IMR-90 (cell line): ENCODE results near the gene TMEM135. TPM values are rescaled to one million over a fixed set of nuclear protein-coding genes. Genes with fewer than 3 reads are reported as not detected.
A peak's percentile ranks its signal among the peaks of the same experiment; 100 is the strongest.

Experiments used
- ATAC-seq: fragments of 200-7000 bp; cut with Tn5 transposase; 2 replicates; pipeline ENCODE4 v1.9.1; 2020; ENCODE audit warnings: low read depth, mild to moderate bottlenecking, moderate library complexity
- BruUV-seq: library from RNA; stranded (reverse); fragments of 400-500 nt; replicated peaks from 2 replicates; lab custom pipeline; 2021; lab: Mats Ljungman, UMichigan
- CTCF ChIA-PET: fragments of 300-600 bp; formaldehyde crosslinking; extraction: SDS; loops from one replicate; lab custom pipeline; 2021; ENCODE audit warnings: antibody characterized with exemption; lab: Yijun Ruan, JAX
- POLR2A ChIA-PET: fragments of 300-600 bp; sonication (Branson Sonifier 250); formaldehyde crosslinking; loops from one replicate; lab custom pipeline; 2022; ENCODE audit warnings: antibody characterized with exemption; ENCODE audit not compliant: unreplicated experiment; lab: Charles Lee
- DNase-seq: peaks from one replicate; pipeline ENCODE4 v3.0.0; 2013
- H2AFZ ChIP-seq: replicated peaks from 2 replicates; pipeline ENCODE3; 2013; ENCODE audit warnings: low read length, mild to moderate bottlenecking; ENCODE audit not compliant: poor library complexity
- H2AK5ac ChIP-seq: 2 replicates; pipeline ENCODE4 v1.6.1; 2013; ENCODE audit warnings: low read depth, low read length, inconsistent platforms
- H2AK9ac ChIP-seq: replicated peaks from 2 replicates; pipeline ENCODE3; 2013; ENCODE audit warnings: mild to moderate bottlenecking, low read depth, low read length, moderate library complexity; ENCODE audit not compliant: poor library complexity
- H2BK120ac ChIP-seq: 2 replicates; pipeline ENCODE4 v1.6.1; 2013; ENCODE audit warnings: low read depth, low read length, inconsistent platforms
- H2BK15ac ChIP-seq: 3 replicates; pipeline ENCODE4 v1.6.1; 2013; ENCODE audit warnings: low read depth, low read length, inconsistent platforms
- H2BK20ac ChIP-seq: 2 replicates; pipeline ENCODE4 v1.6.1; 2013; ENCODE audit warnings: low read depth, mild to moderate bottlenecking, inconsistent platforms, low read length, moderate library complexity
- H2BK5ac ChIP-seq: 2 replicates; pipeline ENCODE4 v1.6.1; 2013; ENCODE audit warnings: mild to moderate bottlenecking, low read depth, low read length, inconsistent platforms; ENCODE audit not compliant: poor library complexity, severe bottlenecking
- H3K14ac ChIP-seq: replicated peaks from 2 replicates; pipeline ENCODE4 v1.6.1; 2013; ENCODE audit warnings: low read depth, low read length, inconsistent platforms
- H3K18ac ChIP-seq: 2 replicates; pipeline ENCODE4 v1.6.1; 2013; ENCODE audit warnings: low read depth, low read length, control low read depth
- H3K23ac ChIP-seq: 2 replicates; pipeline ENCODE4 v1.6.1; 2013; ENCODE audit warnings: low read depth, low read length, inconsistent platforms
- H3K27ac ChIP-seq: 2 replicates; pipeline ENCODE4 v1.5.1; 2013; ENCODE audit warnings: mild to moderate bottlenecking, control low read depth, low read length; ENCODE audit not compliant: insufficient read depth
- H3K27me3 ChIP-seq: 2 replicates; pipeline ENCODE4 v1.6.1; 2013; ENCODE audit warnings: low read length; ENCODE audit not compliant: control insufficient read depth, insufficient read depth
- H3K36me3 ChIP-seq: 2 replicates; pipeline ENCODE4 v1.6.1; 2013; ENCODE audit warnings: low read length, mixed read lengths; ENCODE audit not compliant: control insufficient read depth, insufficient read depth
- H3K4ac ChIP-seq: 2 replicates; pipeline ENCODE4 v1.6.1; 2013; ENCODE audit warnings: low read depth, low read length, inconsistent platforms
- H3K4me1 ChIP-seq: 2 replicates; pipeline ENCODE4 v1.6.1; 2013; ENCODE audit warnings: low read length, mixed read lengths; ENCODE audit not compliant: control insufficient read depth, insufficient read depth
- H3K4me2 ChIP-seq: 2 replicates; pipeline ENCODE4 v1.6.1; 2013; ENCODE audit warnings: low read depth, mild to moderate bottlenecking, control low read depth, low read length, moderate library complexity
- H3K4me3 ChIP-seq: 2 replicates; pipeline ENCODE4 v1.5.1; 2013; ENCODE audit warnings: low read depth, mild to moderate bottlenecking, control low read depth, low read length, moderate library complexity; ENCODE audit not compliant: insufficient read depth
- H3K56ac ChIP-seq: 2 replicates; pipeline ENCODE4 v1.6.1; 2013; ENCODE audit warnings: low read length, inconsistent platforms; ENCODE audit not compliant: insufficient read depth; ENCODE audit errors: extremely low read depth
- H3K79me1 ChIP-seq, 2 experiments: 2 replicates each; pipeline ENCODE4 v1.6.1; 2013; ENCODE audit warnings: low read length in 2 of 2, inconsistent platforms in 1 of 2, low read depth in 1 of 2
- H3K9ac ChIP-seq: 2 replicates; pipeline ENCODE4 v1.6.1; 2013; ENCODE audit warnings: low read depth, low read length, control low read depth
- H3K9me1 ChIP-seq: 2 replicates; pipeline ENCODE4 v1.6.1; 2013; ENCODE audit warnings: low read length, inconsistent platforms; ENCODE audit not compliant: insufficient read depth
- H3K9me3 ChIP-seq: 2 replicates; pipeline ENCODE4 v1.6.1; 2013; ENCODE audit warnings: low read length; ENCODE audit not compliant: control insufficient read depth, insufficient read depth
- H4K20me1 ChIP-seq: 2 replicates; pipeline ENCODE4 v1.6.1; 2013; ENCODE audit warnings: low read length, inconsistent platforms; ENCODE audit not compliant: insufficient read depth
- H4K5ac ChIP-seq: 2 replicates; pipeline ENCODE4 v1.6.1; 2013; ENCODE audit warnings: mild to moderate bottlenecking, low read depth, low read length, control low read depth
- H4K8ac ChIP-seq, 2 experiments: 2 replicates each; pipeline ENCODE4 v1.6.1; 2013; ENCODE audit warnings: low read depth in 2 of 2, low read length in 2 of 2, control low read depth in 1 of 2, inconsistent platforms in 1 of 2
- H4K91ac ChIP-seq: 2 replicates; pipeline ENCODE4 v1.6.1; 2013; ENCODE audit warnings: low read depth, low read length, inconsistent platforms; ENCODE audit not compliant: insufficient read depth
- BHLHE40 ChIP-seq: fragments of 150-350 bp; IDR thresholded peaks from 2 replicates; pipeline ENCODE4 v1.6.1; 2016; ENCODE audit warnings: mild to moderate bottlenecking, low read depth, low read length
- CEBPB ChIP-seq: IDR thresholded peaks from 2 replicates; pipeline ENCODE4 v1.6.1; 2012; ENCODE audit warnings: low read depth, low read length, improper control_type of control experiment
- CHD1 ChIP-seq: IDR thresholded peaks from 2 replicates; pipeline ENCODE4 v1.6.1; 2012; ENCODE audit warnings: low read depth, low read length, improper control_type of control experiment
- ELK1 ChIP-seq: fragments of 150-350 bp; IDR thresholded peaks from 2 replicates; pipeline ENCODE4 v1.6.1; 2016; ENCODE audit warnings: low read depth, mild to moderate bottlenecking, low read length, moderate library complexity, borderline replicate concordance
- FOS ChIP-seq: fragments of 150-350 bp; IDR thresholded peaks from 2 replicates; pipeline ENCODE4 v1.6.1; 2016; ENCODE audit warnings: low read depth, low read length
- MAFK ChIP-seq: IDR thresholded peaks from 2 replicates; pipeline ENCODE4 v1.6.1; 2012; ENCODE audit warnings: low read depth, low read length, improper control_type of control experiment
- MAZ ChIP-seq: IDR thresholded peaks from 2 replicates; pipeline ENCODE4 v1.6.1; 2012; ENCODE audit warnings: low read depth, mild to moderate bottlenecking, low read length, improper control_type of control experiment, moderate library complexity, borderline replicate concordance
- MXI1 ChIP-seq: IDR thresholded peaks from 2 replicates; pipeline ENCODE4 v1.6.1; 2012; ENCODE audit warnings: low read depth, mild to moderate bottlenecking, low read length, moderate library complexity, borderline replicate concordance
- NFE2L2 ChIP-seq: fragments of 150-350 bp; IDR thresholded peaks from 2 replicates; pipeline ENCODE4 v1.6.1; 2016; ENCODE audit warnings: low read depth, mild to moderate bottlenecking, low read length
- POLR2A ChIP-seq: IDR thresholded peaks from 2 replicates; pipeline ENCODE4 v1.6.1; 2012; ENCODE audit warnings: mild to moderate bottlenecking, low read depth, low read length
- RAD21 ChIP-seq: IDR thresholded peaks from 2 replicates; pipeline ENCODE4 v1.6.1; 2012; ENCODE audit warnings: low read length, improper control_type of control experiment
- RCOR1 ChIP-seq: IDR thresholded peaks from 2 replicates; pipeline ENCODE4 v1.6.1; 2012; ENCODE audit warnings: mild to moderate bottlenecking, low read length, improper control_type of control experiment; ENCODE audit not compliant: insufficient replicate concordance
- RFX5 ChIP-seq: IDR thresholded peaks from 2 replicates; pipeline ENCODE4 v1.8.0; 2012; ENCODE audit warnings: low read depth, mild to moderate bottlenecking, low read length, moderate library complexity
- SMC3 ChIP-seq: fragments of 150-350 bp; IDR thresholded peaks from 2 replicates; pipeline ENCODE4 v1.6.1; 2016; ENCODE audit warnings: low read depth, mild to moderate bottlenecking, antibody characterized with exemption, low read length, moderate library complexity
- WGBS, 2 experiments: methylation state at CpG; one replicate each; pipeline versions ENCODE4 v1.1.5 to v1.1.7; 2013; ENCODE audit warnings: missing lambda C conversion rate in 2 of 2; ENCODE audit not compliant: insufficient read length in 1 of 2; ENCODE audit errors: extremely low coverage in 2 of 2; 5-methylcytosine and 5-hydroxymethylcytosine counted together
- dilution Hi-C: fragments of 300-500 bp; cut with HindIII; formaldehyde crosslinking; loops from one replicate; pipeline ENCODE4 v1.14.3; 2018; ENCODE audit warnings: low sequenced_read_pairs; ENCODE audit not compliant: unreplicated experiment
- in situ Hi-C: fragments of 300-500 bp; cut with MboI; formaldehyde crosslinking; loops from 3 replicates; pipeline ENCODE4 v1.14.3; 2019; ENCODE audit warnings: low sequenced_read_pairs, inconsistent platforms, mixed read lengths
- intact Hi-C: fragments of 100-400 bp; cut with micrococcal nuclease; formaldehyde crosslinking; loops from 2 replicates; pipeline ENCODE4 v1.10.0; 2022
- polyA plus RNA-seq, 3 experiments: library from polyadenylated mRNA; depleted of rRNA; stranded (reverse); fragments of >200 nt; gene quantifications; 2 replicates each; pipeline ENCODE4 v1.2.3, GENCODE V29; 2012; ENCODE audit warnings: low replicate concordance in 1 of 3
- total RNA-seq: library from RNA; depleted of rRNA; stranded (reverse); fragments of >200 nt; gene quantifications from 2 replicates; pipeline ENCODE4 v1.2.3, GENCODE V29; 2012
- TF ChIP-seq, protein P1 (sequence below): fragments of 150-350 bp; IDR thresholded peaks from 2 replicates; pipeline ENCODE4 v1.6.1; 2017; ENCODE audit warnings: mild to moderate bottlenecking, antibody characterized with exemption, low read length, low read depth
- TF ChIP-seq, protein P2 (sequence below): conservative IDR thresholded peaks from 2 replicates; pipeline ENCODE4 v1.5.1; 2012; ENCODE audit warnings: mild to moderate bottlenecking, low read depth, low read length, improper control_type of control experiment

Gene TMEM135
- total and polyA plus RNA-seq, 2 of the 4 experiments (the other 2 are of a cell fraction), result 3.9 to 5.9 TPM

- Histone ChIP-seq H2AFZ (no peak overlapping the region), H2BK120ac (no peak overlapping the region), H3K9me3 (no peaks in the 10 kb centered on the region), H3K4me1 (0 out of 2 replicates have a peak, but pooled peaks cover 2% of the 10 kb centered on the region), H4K91ac (no peak overlapping the region), H4K5ac (peak overlapping the region; percentile 40; the same call in 1 of the 2 replicates), H3K9me1 (0 out of 2 replicates have a peak, but pooled peaks cover 3% of the 10 kb centered on the region), H3K36me3 (no peaks in the 10 kb centered on the region), H2AK5ac (0 out of 2 replicates have a peak overlapping the region, but pooled peaks have one; percentile 37), H3K9ac (no peak overlapping the region), H4K8ac (no peak overlapping the region), H4K20me1 (no peaks in the 10 kb centered on the region), H2BK5ac (no peak overlapping the region), H3K4me3 (no peak overlapping the region), H3K14ac (no peak overlapping the region), H3K18ac (no peak overlapping the region; the same call in 1 of the 2 replicates), H3K4me2 (no peak overlapping the region), H3K27ac (no peak overlapping the region), H2BK15ac (no peak overlapping the region), H3K27me3 (no peaks in the 10 kb centered on the region), H3K4ac (no peak overlapping the region), H2BK20ac (no peak overlapping the region), H3K56ac (no peak overlapping the region), H3K79me1 (peaks cover 0 to 4% of the 10 kb centered on the region in 2 experiments; a peak in 1 of 4 replicates), H3K23ac (no peak overlapping the region), H2AK9ac (no peak overlapping the region)
- DNase-seq (no peak), ATAC-seq (no peak)
- in situ Hi-C loops (no loop called here), dilution Hi-C loops (no loop called here), intact Hi-C loops (no loop called here)
- POLR2A ChIA-PET, result no interaction called here
- WGBS, 2 experiments, result 100% methylated on average over 1 of the region's 2 CpGs; no CpG with 5 or more reads in 1 of the 2 experiments
- no peak for TF ChIP-seq MAZ
- no peak for TF ChIP-seq ELK1
- no peak for TF ChIP-seq CHD1
- TF ChIP-seq, protein P1, sequence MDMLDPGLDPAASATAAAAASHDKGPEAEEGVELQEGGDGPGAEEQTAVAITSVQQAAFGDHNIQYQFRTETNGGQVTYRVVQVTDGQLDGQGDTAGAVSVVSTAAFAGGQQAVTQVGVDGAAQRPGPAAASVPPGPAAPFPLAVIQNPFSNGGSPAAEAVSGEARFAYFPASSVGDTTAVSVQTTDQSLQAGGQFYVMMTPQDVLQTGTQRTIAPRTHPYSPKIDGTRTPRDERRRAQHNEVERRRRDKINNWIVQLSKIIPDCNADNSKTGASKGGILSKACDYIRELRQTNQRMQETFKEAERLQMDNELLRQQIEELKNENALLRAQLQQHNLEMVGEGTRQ, result no peak
- no peak for TF ChIP-seq RCOR1
- TF ChIP-seq RFX5, result no peak
- no peak for TF ChIP-seq NFE2L2
- TF ChIP-seq MAFK, result no peak
- TF ChIP-seq FOS, result no peak
- no peak for TF ChIP-seq POLR2A
- TF ChIP-seq, protein P2, sequence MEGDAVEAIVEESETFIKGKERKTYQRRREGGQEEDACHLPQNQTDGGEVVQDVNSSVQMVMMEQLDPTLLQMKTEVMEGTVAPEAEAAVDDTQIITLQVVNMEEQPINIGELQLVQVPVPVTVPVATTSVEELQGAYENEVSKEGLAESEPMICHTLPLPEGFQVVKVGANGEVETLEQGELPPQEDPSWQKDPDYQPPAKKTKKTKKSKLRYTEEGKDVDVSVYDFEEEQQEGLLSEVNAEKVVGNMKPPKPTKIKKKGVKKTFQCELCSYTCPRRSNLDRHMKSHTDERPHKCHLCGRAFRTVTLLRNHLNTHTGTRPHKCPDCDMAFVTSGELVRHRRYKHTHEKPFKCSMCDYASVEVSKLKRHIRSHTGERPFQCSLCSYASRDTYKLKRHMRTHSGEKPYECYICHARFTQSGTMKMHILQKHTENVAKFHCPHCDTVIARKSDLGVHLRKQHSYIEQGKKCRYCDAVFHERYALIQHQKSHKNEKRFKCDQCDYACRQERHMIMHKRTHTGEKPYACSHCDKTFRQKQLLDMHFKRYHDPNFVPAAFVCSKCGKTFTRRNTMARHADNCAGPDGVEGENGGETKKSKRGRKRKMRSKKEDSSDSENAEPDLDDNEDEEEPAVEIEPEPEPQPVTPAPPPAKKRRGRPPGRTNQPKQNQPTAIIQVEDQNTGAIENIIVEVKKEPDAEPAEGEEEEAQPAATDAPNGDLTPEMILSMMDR, result no peak
- TF ChIP-seq SMC3, result no peak
- TF ChIP-seq MXI1, result no peak
- no peak for TF ChIP-seq BHLHE40
- no peak for TF ChIP-seq RAD21
- TF ChIP-seq CEBPB, result no peak
- BruUV-seq, result no TSS peak
- CTCF ChIA-PET, result no interaction called here
These were observed 229.0 kb downstream of the TMEM135 start for GRCh38 chr11:87266751-87267150.
